Mesendoderm (in vitro differentiated cells): ENCODE data around the gene ST6GALNAC4.

ENCODE experiments used
- small RNA-seq: library from polyadenylated mRNA; stranded (forward); fragments of <200 nt; extraction: miRNeasy Mini kit (QIAGEN cat#:217004); gene quantifications from one replicate; pipeline ENCODE3, GENCODE V24; 2013; ENCODE audit not compliant: insufficient read depth

ST6GALNAC4 gene

Small RNA genes lying within 50 kb of the gene (small RNA-seq; reads per million reads assigned to genes)
- gene MIR4672: 1.1 reads per million
